ENCODE measurements around the gene VEPH1.

DNA sequence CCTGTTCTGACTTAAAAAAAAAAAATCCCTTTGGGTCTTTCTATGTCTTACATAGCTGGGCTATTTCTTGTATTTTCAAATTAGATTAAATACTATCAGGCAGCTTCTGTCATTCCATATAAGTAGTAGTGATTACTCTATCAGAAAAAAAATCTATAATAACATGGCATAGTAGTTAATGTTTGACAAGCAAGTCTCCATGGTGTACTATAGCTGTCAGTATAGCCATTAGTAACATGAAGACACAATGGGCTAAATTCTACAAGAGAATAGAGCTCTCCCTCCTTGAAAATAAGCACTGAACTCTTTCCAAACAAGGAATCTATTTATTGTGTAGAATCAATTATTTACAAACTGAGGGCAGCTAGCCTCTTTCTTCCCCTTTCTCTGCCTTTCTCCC is 19.4 kb upstream of the VEPH1 start:
- TF ChIP-seq, protein P1, sequence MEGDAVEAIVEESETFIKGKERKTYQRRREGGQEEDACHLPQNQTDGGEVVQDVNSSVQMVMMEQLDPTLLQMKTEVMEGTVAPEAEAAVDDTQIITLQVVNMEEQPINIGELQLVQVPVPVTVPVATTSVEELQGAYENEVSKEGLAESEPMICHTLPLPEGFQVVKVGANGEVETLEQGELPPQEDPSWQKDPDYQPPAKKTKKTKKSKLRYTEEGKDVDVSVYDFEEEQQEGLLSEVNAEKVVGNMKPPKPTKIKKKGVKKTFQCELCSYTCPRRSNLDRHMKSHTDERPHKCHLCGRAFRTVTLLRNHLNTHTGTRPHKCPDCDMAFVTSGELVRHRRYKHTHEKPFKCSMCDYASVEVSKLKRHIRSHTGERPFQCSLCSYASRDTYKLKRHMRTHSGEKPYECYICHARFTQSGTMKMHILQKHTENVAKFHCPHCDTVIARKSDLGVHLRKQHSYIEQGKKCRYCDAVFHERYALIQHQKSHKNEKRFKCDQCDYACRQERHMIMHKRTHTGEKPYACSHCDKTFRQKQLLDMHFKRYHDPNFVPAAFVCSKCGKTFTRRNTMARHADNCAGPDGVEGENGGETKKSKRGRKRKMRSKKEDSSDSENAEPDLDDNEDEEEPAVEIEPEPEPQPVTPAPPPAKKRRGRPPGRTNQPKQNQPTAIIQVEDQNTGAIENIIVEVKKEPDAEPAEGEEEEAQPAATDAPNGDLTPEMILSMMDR (IDR thresholded peaks at IDR 0.05): no peak
- TF ChIP-seq POLR2A (IDR thresholded peaks at IDR 0.05): no peak
